Parathyroid adenoma (tissue), 2 donors: ENCODE results near the gene RUNX2.

ENCODE experiments used
- H2AFZ ChIP-seq: fragments of 300-600 bp; sonication (generic); one replicate; pipeline ENCODE4 v1.7.0; 2017; ENCODE audit warnings: antibody characterized with exemption, mild to moderate bottlenecking
- H3K27ac ChIP-seq: fragments of 300-600 bp; sonication (generic); one replicate; pipeline ENCODE4 v1.7.0; 2017
- H3K27me3 ChIP-seq: fragments of 300-600 bp; sonication (generic); one replicate; pipeline ENCODE4 v1.7.0; 2017; ENCODE audit warnings: low read length; ENCODE audit not compliant: control insufficient read depth, insufficient read depth
- H3K36me3 ChIP-seq: fragments of 300-600 bp; sonication (generic); one replicate; pipeline ENCODE4 v1.7.0; 2017; ENCODE audit warnings: low read length; ENCODE audit not compliant: control insufficient read depth, insufficient read depth
- H3K4me1 ChIP-seq: fragments of 300-600 bp; sonication (generic); one replicate; pipeline ENCODE4 v1.7.0; 2017; ENCODE audit warnings: control low read depth
- H3K4me2 ChIP-seq: fragments of 300-600 bp; sonication (generic); one replicate; pipeline ENCODE4 v1.7.0; 2017; ENCODE audit warnings: low read length
- H3K4me3 ChIP-seq: fragments of 300-600 bp; sonication (generic); one replicate; pipeline ENCODE4 v1.7.0; 2017; ENCODE audit warnings: low read depth, low read length
- H3K79me2 ChIP-seq: fragments of 300-600 bp; sonication (generic); one replicate; pipeline ENCODE4 v1.7.0; 2017; ENCODE audit warnings: control low read depth
- H3K9ac ChIP-seq: fragments of 300-600 bp; sonication (generic); one replicate; pipeline ENCODE4 v1.7.0; 2017; ENCODE audit warnings: mild to moderate bottlenecking
- H3K9me3 ChIP-seq: fragments of 300-600 bp; sonication (generic); one replicate; pipeline ENCODE4 v1.7.0; 2017; ENCODE audit warnings: low read length; ENCODE audit not compliant: control insufficient read depth
- TF ChIP-seq, protein P1 (sequence below): fragments of 300-600 bp; sonication (generic); IDR thresholded peaks from one replicate; pipeline ENCODE4 v1.7.0; 2017; ENCODE audit warnings: antibody characterized with exemption, mild to moderate bottlenecking
- donor health status: primary hyperparathyroidism.

Gene RUNX2

DNA sequence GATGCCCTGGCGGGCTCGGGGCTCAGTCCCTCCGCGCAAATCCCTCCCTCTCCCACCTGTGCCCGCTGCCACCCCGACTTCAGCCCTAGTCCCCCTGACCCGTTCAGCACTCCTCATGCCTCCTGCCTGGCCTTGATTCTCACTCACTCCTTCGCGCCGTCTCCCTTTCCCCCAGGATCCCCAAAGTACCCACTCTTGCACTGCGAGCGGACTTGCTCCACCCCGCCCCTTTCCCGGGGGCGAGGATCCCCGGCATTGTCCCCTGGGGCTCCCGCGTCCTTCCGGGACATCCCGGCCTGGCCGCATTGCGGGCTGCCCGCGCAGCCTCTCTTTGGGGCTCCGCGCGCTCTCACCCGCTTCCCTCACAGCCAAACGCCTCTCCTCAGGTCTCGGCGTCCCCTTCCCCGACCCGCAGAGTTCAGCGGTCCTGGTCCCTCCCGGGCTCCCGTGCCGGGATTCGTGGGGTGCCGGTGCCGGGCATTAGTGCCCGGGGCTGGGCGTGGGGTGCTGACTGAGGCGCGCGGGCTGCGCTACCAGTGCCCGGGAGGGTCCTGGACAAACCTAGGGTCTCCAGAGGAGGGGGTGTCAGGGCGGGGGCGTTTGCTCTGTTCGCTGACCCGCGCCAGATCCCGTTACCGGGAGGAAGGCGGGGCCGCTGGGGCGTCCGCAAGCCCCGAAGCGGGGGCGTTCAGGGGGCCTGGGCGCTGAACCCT lies 95.1 kb downstream of the RUNX2 start:
- peak overlapping the region; percentile 30 for H3K27ac ChIP-seq
- H3K36me3 ChIP-seq, result no peaks in the 10 kb centered on the region
- H3K27me3 ChIP-seq, result peaks cover 18% of the 10 kb centered on the region
- H3K79me2 ChIP-seq, result no peaks in the 10 kb centered on the region
- no peak overlapping the region for H3K9ac ChIP-seq
- TF ChIP-seq, protein P1, sequence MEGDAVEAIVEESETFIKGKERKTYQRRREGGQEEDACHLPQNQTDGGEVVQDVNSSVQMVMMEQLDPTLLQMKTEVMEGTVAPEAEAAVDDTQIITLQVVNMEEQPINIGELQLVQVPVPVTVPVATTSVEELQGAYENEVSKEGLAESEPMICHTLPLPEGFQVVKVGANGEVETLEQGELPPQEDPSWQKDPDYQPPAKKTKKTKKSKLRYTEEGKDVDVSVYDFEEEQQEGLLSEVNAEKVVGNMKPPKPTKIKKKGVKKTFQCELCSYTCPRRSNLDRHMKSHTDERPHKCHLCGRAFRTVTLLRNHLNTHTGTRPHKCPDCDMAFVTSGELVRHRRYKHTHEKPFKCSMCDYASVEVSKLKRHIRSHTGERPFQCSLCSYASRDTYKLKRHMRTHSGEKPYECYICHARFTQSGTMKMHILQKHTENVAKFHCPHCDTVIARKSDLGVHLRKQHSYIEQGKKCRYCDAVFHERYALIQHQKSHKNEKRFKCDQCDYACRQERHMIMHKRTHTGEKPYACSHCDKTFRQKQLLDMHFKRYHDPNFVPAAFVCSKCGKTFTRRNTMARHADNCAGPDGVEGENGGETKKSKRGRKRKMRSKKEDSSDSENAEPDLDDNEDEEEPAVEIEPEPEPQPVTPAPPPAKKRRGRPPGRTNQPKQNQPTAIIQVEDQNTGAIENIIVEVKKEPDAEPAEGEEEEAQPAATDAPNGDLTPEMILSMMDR, result no peak
- H3K4me2 ChIP-seq, result peak overlapping the region; percentile 74
- peak overlapping the region; percentile 51 for H2AFZ ChIP-seq
- no peaks in the 10 kb centered on the region for H3K4me1 ChIP-seq
- H3K4me3 ChIP-seq, result peak overlapping the region; percentile 38
- no peaks in the 10 kb centered on the region for H3K9me3 ChIP-seq

DNA sequence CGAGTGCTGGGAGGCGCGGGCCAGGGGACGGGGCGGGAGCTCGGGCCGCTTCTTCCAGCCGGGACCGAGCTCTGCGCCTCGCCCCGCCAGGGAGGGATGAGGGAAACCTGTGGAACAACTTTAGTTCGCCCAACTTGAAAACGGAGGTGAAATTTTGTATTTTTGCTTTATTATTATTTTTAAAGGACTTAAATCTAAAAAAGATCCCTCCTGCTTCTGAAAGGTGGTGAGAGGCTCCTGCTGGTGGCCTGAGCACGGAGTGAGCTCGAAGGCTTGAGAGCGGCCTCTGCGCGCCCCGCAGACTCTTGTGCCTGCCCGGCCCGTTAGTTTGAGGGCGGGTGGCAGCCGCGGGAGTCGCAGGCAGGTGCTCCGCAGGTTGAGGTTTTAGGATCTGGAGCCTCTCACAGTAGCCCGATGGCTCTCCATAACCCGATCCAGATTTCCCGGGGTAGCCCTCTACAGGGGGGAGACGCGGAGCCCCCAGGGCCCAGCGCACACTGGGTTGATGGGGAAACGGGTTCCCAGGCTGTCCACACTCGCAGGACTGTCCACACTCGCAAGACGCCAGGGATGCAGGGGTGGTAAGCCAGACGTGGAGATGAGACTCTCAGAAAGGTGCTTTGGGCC lies 95.8 kb downstream of the RUNX2 start:
- Histone ChIP-seq H3K4me3 (peak overlapping the region; percentile 27), H3K9me3 (no peaks in the 10 kb centered on the region), H3K9ac (no peak overlapping the region), H3K27me3 (peaks cover 18% of the 10 kb centered on the region), H2AFZ (peak overlapping the region; percentile 51), H3K36me3 (no peaks in the 10 kb centered on the region), H3K27ac (no peak overlapping the region), H3K4me1 (no peaks in the 10 kb centered on the region), H3K79me2 (no peaks in the 10 kb centered on the region), H3K4me2 (peak overlapping the region; percentile 74)
- TF ChIP-seq, protein P1, result no peak

DNA sequence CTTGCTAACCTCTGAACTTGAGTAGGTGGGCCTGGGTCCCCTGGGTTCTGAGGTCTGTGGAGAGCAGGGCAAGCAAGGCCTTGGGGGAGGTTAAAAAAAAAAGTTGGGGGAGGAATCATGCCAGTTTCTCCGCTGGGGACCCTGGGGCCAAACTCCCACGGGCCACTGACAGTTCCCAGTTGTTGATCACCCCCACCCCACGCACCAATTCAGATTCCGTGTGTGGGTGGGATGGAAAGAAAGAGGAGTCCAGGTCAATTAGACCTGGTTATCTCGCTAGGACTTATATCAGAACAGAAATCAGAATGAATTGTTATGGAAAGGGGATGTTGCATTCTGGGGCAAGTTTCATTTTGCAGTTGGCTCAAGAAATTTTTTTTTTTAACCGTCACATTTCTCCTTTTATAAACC lies 96.3 kb downstream of the RUNX2 start:
- no peak overlapping the region for H3K4me2 ChIP-seq
- H3K4me3 ChIP-seq, result peak overlapping the region; percentile 27
- no peak overlapping the region for H2AFZ ChIP-seq
- no peaks in the 10 kb centered on the region for H3K9me3 ChIP-seq
- H3K27me3 ChIP-seq, result peaks cover 14% of the 10 kb centered on the region
- TF ChIP-seq, protein P1, result no peak
- H3K4me1 ChIP-seq, result no peaks in the 10 kb centered on the region
- no peaks in the 10 kb centered on the region for H3K79me2 ChIP-seq
- H3K9ac ChIP-seq, result no peak overlapping the region
- H3K36me3 ChIP-seq, result no peaks in the 10 kb centered on the region
- H3K27ac ChIP-seq, result no peak overlapping the region

DNA sequence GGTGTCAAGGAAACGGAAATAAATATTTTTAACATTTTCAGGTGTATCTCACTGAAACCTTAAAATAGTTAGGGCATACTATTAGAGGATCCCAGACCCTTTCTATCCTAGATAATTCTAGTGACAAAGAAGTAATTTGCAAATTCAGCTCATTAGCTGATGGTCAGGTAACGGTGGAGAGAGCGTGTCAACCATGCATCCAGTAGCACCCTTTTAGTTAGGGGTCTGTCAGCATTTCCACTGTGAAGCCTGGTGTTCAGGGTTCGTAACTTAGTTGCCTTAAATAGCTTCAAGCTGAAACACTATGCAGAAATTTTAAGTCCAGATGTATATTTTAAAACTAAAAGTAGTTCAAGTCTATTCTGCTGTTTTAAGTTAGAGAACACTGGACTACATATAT lies 98.1 kb downstream of the RUNX2 start:
- Histone ChIP-seq H3K4me2 (no peak overlapping the region), H3K27me3 (peaks cover 13% of the 10 kb centered on the region), H3K4me1 (no peaks in the 10 kb centered on the region), H3K9ac (no peak overlapping the region), H3K79me2 (no peaks in the 10 kb centered on the region), H2AFZ (no peak overlapping the region), H3K36me3 (no peaks in the 10 kb centered on the region), H3K27ac (no peak overlapping the region), H3K9me3 (no peaks in the 10 kb centered on the region), H3K4me3 (no peak overlapping the region)
- TF ChIP-seq, protein P1, result no peak
